ENCODE results near the gene VPS41. TPM values are rescaled to one million over a fixed set of nuclear protein-coding genes. Genes with fewer than 3 reads are reported as not detected.

The VPS41 gene
- total RNA-seq, 2 experiments from 2014 or later = 62.9 to 66.8 TPM

DNA sequence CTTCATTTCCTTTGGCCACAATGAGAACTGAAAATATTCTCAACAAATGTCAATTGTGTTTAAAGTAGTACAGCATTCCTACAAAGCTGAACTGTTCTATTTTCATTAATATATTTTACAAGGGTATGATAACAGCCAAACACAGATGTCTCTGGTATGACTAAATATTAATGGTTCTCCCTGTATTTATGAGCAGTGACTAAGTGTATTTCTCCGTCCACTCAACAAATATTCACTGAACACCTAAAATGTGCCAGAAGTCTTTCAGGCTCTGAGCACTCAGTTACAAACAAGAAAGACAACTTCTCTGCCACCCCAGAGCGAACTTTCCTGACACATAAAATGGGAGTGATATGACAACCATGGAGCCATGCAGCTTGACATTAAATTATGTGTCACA lies 135.6 kb downstream of the VPS41 start:
- H3K4me1 Mint-ChIP-seq (ENCODE audit: low read depth) = no peaks in the 10 kb centered on the region
- no peak for DNase-seq
- CTCF ChIA-PET = no interaction called here
- intact Hi-C loops (cut with micrococcal nuclease) = no loop called here
- POLR2A ChIA-PET = no interaction called here
- no peaks in the 10 kb centered on the region for H3K9me3 Mint-ChIP-seq
- H3K36me3 Mint-ChIP-seq = peaks cover 37% of the 10 kb centered on the region
- no peak overlapping the region for H3K27ac Mint-ChIP-seq
- no peaks in the 10 kb centered on the region for H3K27me3 Mint-ChIP-seq
- no peak overlapping the region for H3K4me3 Mint-ChIP-seq

DNA sequence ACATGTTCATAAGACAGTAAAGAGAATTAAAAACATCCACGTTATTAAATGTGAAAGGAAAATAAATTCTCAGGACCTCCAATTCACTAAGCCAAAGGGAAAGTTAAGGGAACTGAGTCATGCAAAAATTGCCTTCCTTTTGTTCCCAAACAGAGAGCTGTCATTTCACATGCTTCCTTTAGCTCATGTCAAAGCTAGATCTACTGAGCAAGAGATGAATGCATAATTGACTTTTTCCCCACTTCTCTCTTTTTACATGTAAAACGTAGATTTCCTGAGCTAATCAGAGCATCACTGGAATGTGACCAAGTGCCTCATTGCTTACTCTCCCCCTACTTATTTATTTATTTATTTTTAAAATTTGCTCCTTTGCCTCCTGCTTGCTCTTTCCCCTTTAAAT lies 148.8 kb downstream of the VPS41 start:
- intact Hi-C loops (cut with micrococcal nuclease) = no loop called here
- Mint-ChIP-seq H3K36me3 (peaks cover 33% of the 10 kb centered on the region), H3K4me3 (no peak overlapping the region), H3K9me3 (no peaks in the 10 kb centered on the region), H3K27ac (no peak overlapping the region), H3K4me1 (ENCODE audit: low read depth) (no peaks in the 10 kb centered on the region), H3K27me3 (no peaks in the 10 kb centered on the region)
- POLR2A ChIA-PET = no interaction called here
- CTCF ChIA-PET = no interaction called here
- DNase-seq = no peak

DNA sequence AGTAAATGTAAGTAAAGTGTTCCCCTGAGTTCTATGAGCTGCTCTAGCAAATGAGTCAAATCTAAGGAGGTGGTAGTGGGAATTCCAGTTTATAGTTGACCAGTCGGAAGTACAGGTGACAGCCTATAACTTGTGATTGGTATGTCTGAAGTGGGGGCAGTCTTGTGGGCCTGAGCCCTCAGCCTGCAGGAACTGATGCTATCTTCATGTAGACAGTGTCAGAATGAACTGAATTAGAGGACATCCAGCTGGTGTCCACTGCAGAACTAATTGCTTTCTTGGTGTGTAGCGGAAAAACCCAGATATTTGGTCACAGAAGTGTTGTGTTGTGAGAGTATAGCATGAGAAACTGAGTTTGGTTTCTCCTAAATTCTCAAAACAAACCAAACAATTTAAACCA lies 150.0 kb downstream of the VPS41 start:
- intact Hi-C loops (cut with micrococcal nuclease) = no loop called here
- no peaks in the 10 kb centered on the region for H3K9me3 Mint-ChIP-seq
- POLR2A ChIA-PET = no interaction called here
- no peaks in the 10 kb centered on the region for H3K4me1 Mint-ChIP-seq (ENCODE audit: low read depth)
- H3K36me3 Mint-ChIP-seq = peaks cover 33% of the 10 kb centered on the region
- H3K27ac Mint-ChIP-seq = no peak overlapping the region
- CTCF ChIA-PET = no interaction called here
- no peak overlapping the region for H3K4me3 Mint-ChIP-seq
- H3K27me3 Mint-ChIP-seq = no peaks in the 10 kb centered on the region
- DNase-seq = no peak

DNA sequence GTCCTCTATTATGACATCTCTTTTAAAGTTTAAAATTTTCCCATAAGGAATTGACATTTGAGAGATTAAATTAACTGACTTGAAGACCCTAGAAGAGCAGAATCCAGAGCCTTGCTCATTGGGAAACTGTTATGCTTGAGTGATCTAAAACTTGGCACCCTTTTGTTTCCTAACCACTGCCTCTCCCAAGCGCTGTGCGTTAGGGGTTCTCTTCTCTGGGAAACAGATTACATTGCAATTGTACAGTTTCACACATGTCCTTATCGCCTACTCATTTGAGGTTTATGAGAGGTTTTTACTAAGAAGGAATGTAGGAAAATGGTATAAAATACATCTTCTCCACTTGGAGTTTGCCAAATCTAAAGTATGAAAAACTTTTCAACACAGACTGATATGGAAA lies 151.1 kb downstream of the VPS41 start:
- H3K4me3 Mint-ChIP-seq = no peak overlapping the region
- H3K36me3 Mint-ChIP-seq = peaks cover 33% of the 10 kb centered on the region
- no peaks in the 10 kb centered on the region for H3K27me3 Mint-ChIP-seq
- intact Hi-C loops (cut with micrococcal nuclease) = no loop called here
- H3K27ac Mint-ChIP-seq = no peak overlapping the region
- ChIA-PET CTCF (no interaction called here), POLR2A (no interaction called here)
- H3K9me3 Mint-ChIP-seq = no peaks in the 10 kb centered on the region
- H3K4me1 Mint-ChIP-seq (ENCODE audit: low read depth) = no peaks in the 10 kb centered on the region
- no peak for DNase-seq

- no peak overlapping the region for H3K27ac Mint-ChIP-seq
- no peak overlapping the region for H3K4me3 Mint-ChIP-seq
- CTCF ChIA-PET = no interaction called here
- no peak for DNase-seq
- intact Hi-C loops (cut with micrococcal nuclease) = no loop called here
- peaks cover 38% of the 10 kb centered on the region for H3K36me3 Mint-ChIP-seq
- no peaks in the 10 kb centered on the region for H3K9me3 Mint-ChIP-seq
- no peaks in the 10 kb centered on the region for H3K27me3 Mint-ChIP-seq
- no peaks in the 10 kb centered on the region for H3K4me1 Mint-ChIP-seq (ENCODE audit: low read depth)
- POLR2A ChIA-PET = no interaction called here
Observed at GRCh38 chr7:38756521-38756920, 152.5 kb downstream of the VPS41 start.

GRCh38 chr7:38753347-38753746 lies 155.6 kb downstream of the VPS41 start:
- Mint-ChIP-seq H3K9me3 (no peaks in the 10 kb centered on the region), H3K4me3 (no peak overlapping the region), H3K27ac (no peak overlapping the region), H3K27me3 (no peaks in the 10 kb centered on the region), H3K4me1 (ENCODE audit: low read depth) (no peaks in the 10 kb centered on the region), H3K36me3 (peaks cover 56% of the 10 kb centered on the region)
- no peak for DNase-seq
- POLR2A ChIA-PET = no interaction called here
- CTCF ChIA-PET = no interaction called here
- intact Hi-C loops (cut with micrococcal nuclease) = no loop called here

DNA sequence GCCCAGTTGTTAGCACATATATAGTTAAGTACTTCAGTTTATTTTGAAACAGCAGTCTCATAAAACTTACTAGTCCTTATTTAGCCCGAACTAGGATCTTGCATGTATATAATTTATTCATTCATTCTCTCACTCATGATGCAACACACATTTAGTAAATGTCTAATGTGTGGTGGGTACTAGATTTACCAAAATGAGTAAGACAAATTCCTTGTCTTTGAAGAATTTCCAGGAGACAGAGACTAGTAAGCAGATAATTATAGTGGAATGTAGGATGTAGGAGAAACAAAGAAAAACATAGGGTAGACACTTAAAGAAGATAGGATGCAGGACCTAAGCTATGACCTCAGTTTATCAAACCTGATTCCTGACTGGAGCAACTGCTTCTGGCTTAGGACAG lies 157.6 kb downstream of the VPS41 start:
- Mint-ChIP-seq H3K27ac (no peak overlapping the region), H3K27me3 (no peaks in the 10 kb centered on the region), H3K4me1 (ENCODE audit: low read depth) (no peaks in the 10 kb centered on the region), H3K9me3 (no peaks in the 10 kb centered on the region), H3K4me3 (no peak overlapping the region), H3K36me3 (peaks cover 48% of the 10 kb centered on the region)
- CTCF ChIA-PET = no interaction called here
- no peak for DNase-seq
- POLR2A ChIA-PET = no interaction called here
- intact Hi-C loops (cut with micrococcal nuclease) = no loop called here

- peaks cover 4% of the 10 kb centered on the region for H3K4me1 Mint-ChIP-seq (ENCODE audit: low read depth)
- H3K27ac Mint-ChIP-seq = no peak overlapping the region
- H3K4me3 Mint-ChIP-seq = no peak overlapping the region
- H3K36me3 Mint-ChIP-seq = peaks cover 47% of the 10 kb centered on the region
- intact Hi-C loops (cut with micrococcal nuclease) = no loop called here
- POLR2A ChIA-PET = no interaction called here
- H3K27me3 Mint-ChIP-seq = no peaks in the 10 kb centered on the region
- DNase-seq = no peak
- no peaks in the 10 kb centered on the region for H3K9me3 Mint-ChIP-seq
- CTCF ChIA-PET = interaction anchor here (1.6 kb wide), 2 partner anchors 8 to 349 kb away, joined by 4 to 6 read pairs; no protein-coding TSS in a partner anchor
Observed at GRCh38 chr7:38748056-38748610, 160.9 kb downstream of the VPS41 start.

GRCh38 chr7:38746438-38746837 lies 162.6 kb downstream of the VPS41 start:
- ChIA-PET CTCF (no interaction called here), POLR2A (no interaction called here)
- DNase-seq = no peak
- H3K9me3 Mint-ChIP-seq = no peaks in the 10 kb centered on the region
- H3K4me1 Mint-ChIP-seq (ENCODE audit: low read depth) = peaks cover 4% of the 10 kb centered on the region
- H3K4me3 Mint-ChIP-seq = no peak overlapping the region
- intact Hi-C loops (cut with micrococcal nuclease) = no loop called here
- H3K27ac Mint-ChIP-seq = no peak overlapping the region
- H3K36me3 Mint-ChIP-seq = peaks cover 48% of the 10 kb centered on the region
- no peaks in the 10 kb centered on the region for H3K27me3 Mint-ChIP-seq

- intact Hi-C loops (cut with micrococcal nuclease) = no loop called here
- ChIA-PET CTCF (interaction anchor here (0.6 to 1.5 kb wide), 3 partner anchors 15 to 375 kb away, joined by 3 read pairs; no protein-coding TSS in a partner anchor), POLR2A (no interaction called here)
- DNase-seq = peak; percentile 16
- Mint-ChIP-seq H3K4me1 (ENCODE audit: low read depth) (peaks cover 4% of the 10 kb centered on the region), H3K27me3 (no peaks in the 10 kb centered on the region), H3K36me3 (peaks cover 42% of the 10 kb centered on the region), H3K4me3 (no peak overlapping the region), H3K27ac (no peak overlapping the region), H3K9me3 (no peaks in the 10 kb centered on the region)
Observed at GRCh38 chr7:38744746-38745145, 164.2 kb downstream of the VPS41 start.

- ChIA-PET CTCF (no interaction called here), POLR2A (no interaction called here)
- H3K9me3 Mint-ChIP-seq = no peaks in the 10 kb centered on the region
- H3K4me1 Mint-ChIP-seq (ENCODE audit: low read depth) = peaks cover 4% of the 10 kb centered on the region
- DNase-seq = no peak
- H3K36me3 Mint-ChIP-seq = peaks cover 42% of the 10 kb centered on the region
- intact Hi-C loops (cut with micrococcal nuclease) = no loop called here
- H3K27me3 Mint-ChIP-seq = no peaks in the 10 kb centered on the region
- H3K4me3 Mint-ChIP-seq = no peak overlapping the region
- H3K27ac Mint-ChIP-seq = no peak overlapping the region
Observed at GRCh38 chr7:38743899-38744298, 165.1 kb downstream of the VPS41 start.

DNA sequence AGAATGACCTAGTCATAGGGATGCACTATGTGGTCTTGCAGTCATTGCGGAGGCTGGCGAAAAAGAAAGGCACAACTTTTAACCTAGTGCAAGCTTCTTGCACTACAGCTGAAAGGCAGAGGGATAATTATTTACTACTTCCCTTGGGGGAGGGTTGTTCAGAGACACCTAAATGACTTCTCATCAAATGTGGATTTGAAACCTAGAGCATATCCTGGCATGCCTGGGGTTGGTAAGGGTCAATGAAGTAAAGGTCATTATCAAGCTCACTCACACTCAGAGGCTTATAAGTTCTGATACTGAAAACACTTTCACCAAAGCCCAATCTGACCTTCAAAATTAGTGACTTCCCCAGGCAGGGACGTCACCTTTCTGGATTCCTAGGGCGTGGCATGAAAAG lies 168.9 kb downstream of the VPS41 start:
- no peak for DNase-seq
- POLR2A ChIA-PET = no interaction called here
- Mint-ChIP-seq H3K4me3 (no peak overlapping the region), H3K36me3 (peaks cover 39% of the 10 kb centered on the region), H3K27me3 (no peaks in the 10 kb centered on the region), H3K4me1 (ENCODE audit: low read depth) (peaks cover 4% of the 10 kb centered on the region), H3K27ac (no peak overlapping the region), H3K9me3 (no peaks in the 10 kb centered on the region)
- intact Hi-C loops (cut with micrococcal nuclease) = no loop called here
- CTCF ChIA-PET = interaction anchor here (1.1 kb wide), 1 partner anchor 9 kb away, joined by 4 read pairs; no protein-coding TSS in a partner anchor

DNA sequence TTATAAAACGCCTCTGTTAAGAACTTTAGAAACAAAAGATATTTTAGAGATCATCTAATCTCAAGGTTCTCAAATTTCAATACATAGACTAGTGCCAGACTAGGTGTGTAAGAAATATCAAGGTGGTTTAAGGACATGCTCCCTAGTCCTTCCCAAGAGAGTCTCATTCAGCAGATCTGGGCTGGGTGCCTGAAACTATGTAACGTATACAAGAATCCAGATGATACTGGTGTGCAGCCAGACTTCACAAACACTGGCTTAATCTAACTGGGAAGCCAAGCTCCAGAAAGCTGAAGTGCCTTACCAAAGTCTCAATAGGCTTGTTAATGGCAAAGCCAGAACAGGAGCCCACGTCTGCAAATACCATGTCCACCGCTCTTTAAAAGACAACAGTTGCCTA lies 172.9 kb downstream of the VPS41 start:
- H3K27ac Mint-ChIP-seq = no peak overlapping the region
- H3K27me3 Mint-ChIP-seq = no peaks in the 10 kb centered on the region
- no peak overlapping the region for H3K4me3 Mint-ChIP-seq
- no peaks in the 10 kb centered on the region for H3K4me1 Mint-ChIP-seq (ENCODE audit: low read depth)
- no peak for DNase-seq
- POLR2A ChIA-PET = no interaction called here
- H3K9me3 Mint-ChIP-seq = no peaks in the 10 kb centered on the region
- intact Hi-C loops (cut with micrococcal nuclease) = no loop called here
- peaks cover 27% of the 10 kb centered on the region for H3K36me3 Mint-ChIP-seq
- CTCF ChIA-PET = no interaction called here

DNA sequence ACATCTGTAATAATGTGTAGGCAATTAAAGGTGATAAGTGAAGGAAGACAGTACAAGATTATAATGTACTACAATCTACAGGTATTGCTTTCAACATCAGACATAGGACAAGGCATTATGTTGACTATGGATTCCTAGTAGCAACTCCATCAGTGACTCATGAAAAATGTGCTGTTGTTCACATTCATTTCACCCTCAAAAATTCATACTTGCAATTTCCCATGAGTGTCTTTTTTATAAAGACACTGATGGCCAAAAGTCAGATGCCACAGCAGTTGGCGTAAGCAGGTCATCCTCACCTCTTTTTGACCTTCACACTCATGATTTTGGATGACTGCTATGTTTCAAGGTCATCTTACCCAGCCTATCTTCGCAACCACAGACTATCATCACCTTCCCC lies 177.8 kb downstream of the VPS41 start:
- no peaks in the 10 kb centered on the region for H3K27me3 Mint-ChIP-seq
- H3K36me3 Mint-ChIP-seq = peaks cover 25% of the 10 kb centered on the region
- H3K4me1 Mint-ChIP-seq (ENCODE audit: low read depth) = no peaks in the 10 kb centered on the region
- no peaks in the 10 kb centered on the region for H3K9me3 Mint-ChIP-seq
- ChIA-PET CTCF (no interaction called here), POLR2A (no interaction called here)
- H3K4me3 Mint-ChIP-seq = no peak overlapping the region
- H3K27ac Mint-ChIP-seq = no peak overlapping the region
- intact Hi-C loops (cut with micrococcal nuclease) = no loop called here
- no peak for DNase-seq
